Measurements from ENCODE around the gene MIR17HG.
"Not testable (repeated sequence)": the region's sequence is repeated elsewhere in the genome, so short reads cannot be mapped to it uniquely, and the experiment has no call there.

MIR17HG gene

DNA sequence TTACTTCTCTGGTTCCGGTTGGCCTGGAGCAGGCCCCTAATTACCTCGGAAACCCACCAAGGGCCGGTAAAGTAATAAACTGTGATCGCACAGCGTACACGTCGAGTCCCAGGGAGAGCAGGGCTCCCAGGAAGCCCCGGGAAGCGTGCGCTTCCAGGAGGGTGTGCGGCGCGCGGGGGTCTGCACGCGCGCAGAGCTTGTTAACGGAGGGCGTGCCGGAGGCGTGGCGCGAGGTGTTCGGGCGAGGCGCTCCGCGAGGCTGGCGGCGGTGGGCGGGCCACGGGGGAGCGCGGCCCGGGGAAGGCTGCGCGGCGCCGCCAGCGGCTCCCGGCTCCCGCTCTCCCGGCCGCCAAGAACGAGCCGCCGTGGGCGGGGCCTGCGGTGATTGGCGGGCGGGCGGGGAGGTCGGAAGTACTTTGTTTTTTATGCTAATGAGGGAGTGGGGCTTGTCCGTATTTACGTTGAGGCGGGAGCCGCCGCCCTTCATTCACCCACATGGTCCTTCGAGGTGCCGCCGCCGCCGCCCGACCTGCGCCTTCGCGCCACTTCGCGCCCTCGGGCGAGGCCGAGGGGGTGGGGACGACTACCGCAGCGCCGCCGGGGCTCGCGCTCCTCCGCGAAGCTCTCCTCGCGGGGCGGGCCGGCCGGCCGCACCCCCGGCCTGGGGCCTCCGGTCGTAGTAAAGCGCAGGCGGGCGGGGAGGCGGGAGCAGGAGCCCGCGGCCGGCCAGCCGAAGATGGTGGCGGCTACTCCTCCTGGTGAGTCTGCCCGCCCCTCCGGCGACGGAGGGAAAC lies at the start of gene MIR17HG:
Gene MIR17HG (plus strand): TSS at position 486 of the 794 bp plus-strand sequence.
- DNase-seq (ENCODE audit: low spot score): peak; percentile 95

DNA sequence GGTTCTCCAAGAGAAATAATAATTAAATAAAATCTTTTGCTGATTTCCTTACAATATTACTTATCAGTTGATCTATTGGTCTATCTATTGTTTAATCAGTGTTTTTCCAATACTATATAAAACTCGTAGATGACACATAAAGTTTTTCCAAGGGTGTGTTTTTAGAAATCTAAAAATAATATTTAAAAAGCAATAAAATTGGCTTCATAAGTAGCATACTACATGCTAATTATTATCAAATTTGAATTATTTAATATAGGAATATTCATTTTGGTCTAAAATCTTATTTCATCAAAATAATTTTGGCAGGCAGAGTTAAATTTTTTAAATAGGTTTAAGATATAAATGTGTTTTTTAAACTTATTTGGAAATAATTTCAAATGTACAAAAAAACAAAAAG lies 49.4 kb upstream of the MIR17HG start:
- no peak for DNase-seq (ENCODE audit: low spot score)

DNA sequence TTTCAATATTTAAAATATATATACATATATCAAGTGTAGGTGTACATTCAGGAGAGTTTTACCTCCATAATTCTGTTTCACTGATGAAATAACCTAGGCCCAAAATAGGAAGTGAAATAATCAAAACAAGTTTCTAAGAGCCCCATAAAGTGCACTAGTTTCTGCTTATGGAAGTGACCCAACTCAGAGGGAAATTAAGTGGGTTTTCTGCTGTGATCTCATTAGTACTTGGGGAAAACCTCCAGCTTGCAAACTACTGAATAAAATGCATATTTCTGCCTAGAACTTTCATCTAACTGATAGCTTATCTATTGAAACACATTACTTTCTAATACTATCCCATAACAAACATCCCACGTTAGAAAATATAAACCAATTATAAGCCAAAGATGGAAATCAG lies 45.4 kb upstream of the MIR17HG start:
- DNase-seq (ENCODE audit: low spot score): no peak

DNA sequence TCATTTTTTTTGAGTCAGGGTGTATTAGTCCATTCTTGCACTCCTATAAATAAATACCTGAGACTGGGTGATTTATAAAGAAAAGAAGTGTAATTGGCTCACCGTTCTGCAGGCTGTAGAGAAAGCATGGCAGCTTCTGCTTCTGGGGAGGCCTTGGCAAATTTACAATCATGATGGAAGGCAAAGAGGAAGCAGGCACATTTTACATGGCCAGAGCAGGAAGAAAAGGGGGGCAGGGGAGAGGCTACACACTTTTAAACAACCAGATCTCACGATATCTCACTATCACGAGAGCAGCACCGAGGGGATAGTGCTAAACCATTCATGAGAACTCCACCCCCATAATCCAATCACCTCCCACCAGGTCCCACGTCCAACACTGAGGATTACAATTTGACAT lies 44.5 kb upstream of the MIR17HG start:
- DNase-seq (ENCODE audit: low spot score): no peak

DNA sequence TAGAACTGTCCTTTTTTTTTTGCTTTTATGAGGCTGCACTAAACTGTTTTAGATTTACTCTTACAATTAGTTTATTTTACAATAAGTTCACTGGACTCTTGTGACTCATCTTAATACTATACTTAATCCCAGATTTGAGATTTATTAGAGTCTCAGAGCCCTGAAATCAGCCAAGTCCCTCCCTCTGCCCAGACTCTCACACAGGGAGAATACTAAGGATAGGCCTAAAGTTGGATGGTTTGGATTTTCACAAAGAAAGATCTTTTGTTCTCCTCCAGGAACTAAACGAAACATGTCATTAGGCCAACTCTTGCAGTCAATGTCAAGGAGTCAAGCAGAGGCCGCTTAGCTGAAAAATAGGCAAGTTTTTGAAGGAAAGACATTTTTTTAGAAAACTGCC lies 42.7 kb upstream of the MIR17HG start:
- no peak for DNase-seq (ENCODE audit: low spot score)

DNA sequence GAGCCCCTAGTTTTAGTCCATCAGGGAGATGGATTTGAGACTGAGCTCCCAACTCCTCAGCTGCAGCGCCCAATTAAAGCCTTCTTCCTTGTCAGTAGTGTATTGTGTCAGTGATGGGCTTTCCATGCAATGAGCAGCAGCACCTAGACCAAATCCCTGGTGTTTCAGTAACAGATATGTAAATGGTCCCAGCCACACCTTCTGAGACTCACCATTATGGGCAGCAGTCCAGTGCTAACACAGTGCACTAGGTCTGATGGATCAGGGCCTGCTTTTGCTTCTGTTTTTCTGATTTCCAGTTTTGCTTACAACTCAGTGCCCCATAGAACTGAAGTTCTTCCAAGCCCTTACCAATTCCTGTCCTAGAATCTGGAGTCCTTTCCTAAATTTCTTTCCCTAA lies 41.8 kb upstream of the MIR17HG start:
- no peak for DNase-seq (ENCODE audit: low spot score)

DNA sequence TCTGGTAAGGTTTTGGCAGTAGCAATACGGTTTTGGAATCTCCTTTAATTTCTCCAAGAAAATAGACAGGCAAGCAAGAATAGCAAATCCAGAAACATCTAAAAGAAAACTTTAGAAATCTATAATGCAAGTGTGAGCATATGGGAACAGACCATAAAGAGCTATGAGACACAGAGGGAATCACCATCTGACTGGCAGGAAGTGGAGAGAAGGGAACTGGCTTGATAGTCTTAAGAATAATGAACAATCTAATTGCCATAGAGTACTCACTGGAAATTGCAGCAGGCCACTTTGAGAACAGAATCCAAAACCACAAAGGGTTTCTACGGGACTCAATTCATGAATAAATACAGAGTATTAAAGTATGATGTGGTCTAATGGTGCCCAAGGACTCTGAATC lies 39.6 kb upstream of the MIR17HG start:
- DNase-seq (ENCODE audit: low spot score): no peak

DNA sequence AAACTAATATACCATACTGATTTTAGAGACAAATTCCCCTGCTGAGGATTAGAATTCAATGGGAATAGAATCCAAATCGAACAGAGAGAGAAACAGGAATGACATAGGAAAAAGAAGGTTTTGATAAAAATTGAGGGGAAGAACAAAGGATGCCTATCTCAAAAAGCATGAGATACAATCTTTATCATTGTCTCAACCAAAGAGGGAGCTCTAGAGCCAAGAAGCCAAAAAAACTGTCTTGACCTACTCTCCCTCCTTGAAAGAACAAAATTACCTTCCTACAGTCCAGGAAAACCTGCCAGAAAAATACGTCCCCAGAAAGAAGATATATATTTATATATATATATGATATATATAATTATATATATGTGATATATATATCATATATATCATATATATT lies 39.2 kb upstream of the MIR17HG start:
- no peak for DNase-seq (ENCODE audit: low spot score)

DNA sequence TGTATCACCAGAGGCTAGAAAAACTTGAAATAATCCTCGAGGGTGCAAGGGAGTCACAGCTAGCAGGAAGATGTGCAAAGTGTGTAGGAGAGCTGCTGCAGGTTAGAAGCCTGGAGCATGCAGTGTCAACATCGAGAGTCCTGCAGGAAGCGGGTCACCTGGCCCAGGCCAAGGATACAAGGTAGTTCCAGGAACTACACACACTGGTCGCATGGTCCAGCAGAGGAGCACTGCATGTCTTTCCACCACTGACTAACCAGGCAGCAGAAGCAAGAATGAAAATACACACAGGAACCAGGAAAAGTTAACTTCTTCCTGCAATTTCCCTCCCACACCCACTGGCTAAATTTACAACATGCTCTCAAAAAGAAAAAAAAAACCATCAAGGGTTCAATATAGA lies 36.0 kb upstream of the MIR17HG start:
- DNase-seq (ENCODE audit: low spot score): no peak

DNA sequence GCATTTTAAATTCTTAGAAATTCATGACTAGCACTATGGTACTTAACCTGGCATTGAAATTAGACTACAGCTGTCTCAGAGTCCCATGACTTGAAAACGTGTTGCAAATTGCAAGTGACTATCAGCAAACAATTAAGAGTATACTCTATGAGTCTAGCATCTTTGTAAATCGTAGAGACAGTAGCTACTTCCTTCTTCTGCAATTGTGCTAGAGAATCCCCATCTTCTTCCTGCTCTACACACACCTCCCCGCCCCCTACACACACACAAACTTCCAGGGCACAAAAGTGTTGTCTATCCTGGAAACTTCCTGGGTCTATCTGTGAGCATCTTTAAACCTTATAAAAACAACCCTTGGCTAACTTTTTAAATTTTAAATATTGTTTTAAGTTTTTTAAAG lies 35.2 kb upstream of the MIR17HG start:
- DNase-seq (ENCODE audit: low spot score): no peak

DNA sequence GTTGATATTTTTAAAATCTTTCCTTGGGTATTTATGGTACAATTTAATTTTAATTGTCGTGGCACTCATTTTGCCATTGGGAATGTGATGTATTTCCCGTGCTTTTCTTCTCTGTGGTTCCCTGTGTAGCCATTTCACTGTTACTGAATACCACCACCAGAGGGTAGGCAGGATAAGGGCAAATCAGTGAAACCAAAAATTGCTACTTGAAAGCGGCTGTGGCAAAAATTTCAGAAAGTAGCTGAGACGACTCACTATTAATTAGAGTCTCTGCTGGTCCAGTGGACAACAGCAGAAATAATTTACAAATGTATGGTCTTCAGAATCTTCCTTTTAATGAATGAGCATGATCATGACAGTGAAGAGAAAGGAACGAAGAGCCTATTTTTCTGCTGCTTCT lies 34.4 kb upstream of the MIR17HG start:
- DNase-seq (ENCODE audit: low spot score): peak; percentile 16

DNA sequence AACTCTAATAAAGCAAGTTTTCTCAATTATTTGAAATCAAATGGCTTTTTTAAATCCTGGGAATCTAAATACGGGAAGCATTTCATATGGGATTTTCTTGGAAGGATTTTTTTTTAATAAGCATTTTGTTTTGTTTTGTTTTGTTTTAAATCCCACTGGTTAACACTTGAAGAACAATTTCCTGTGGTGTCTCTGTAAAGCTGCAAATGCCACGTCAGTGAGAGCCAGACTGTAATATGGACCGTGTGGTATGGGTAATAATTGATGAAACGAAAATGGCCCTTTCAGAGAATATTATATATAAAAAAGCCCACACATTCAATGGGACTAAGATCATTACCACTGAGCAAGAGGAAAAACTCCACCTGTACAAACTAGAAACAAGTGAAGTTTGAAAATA lies 33.9 kb upstream of the MIR17HG start:
- no peak for DNase-seq (ENCODE audit: low spot score)

DNA sequence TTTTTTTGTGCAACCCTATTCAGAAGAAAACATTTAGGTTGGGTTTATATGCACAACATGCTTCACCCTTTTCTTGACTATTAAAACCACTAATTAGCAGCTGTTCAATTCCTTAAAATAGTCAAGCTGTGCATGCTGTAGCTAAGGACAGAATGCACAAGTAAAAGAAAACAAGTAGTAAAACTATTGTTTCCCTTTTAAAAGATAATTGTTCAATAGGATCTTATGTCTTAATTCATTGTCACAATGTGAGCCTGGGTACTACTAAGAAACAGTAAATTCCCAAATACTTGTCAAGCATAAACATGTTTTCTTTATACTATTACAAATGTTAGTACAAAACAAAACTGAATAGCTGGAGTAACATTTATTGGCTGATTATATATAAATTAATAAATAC lies 32.6 kb upstream of the MIR17HG start:
- DNase-seq (ENCODE audit: low spot score): no peak

DNA sequence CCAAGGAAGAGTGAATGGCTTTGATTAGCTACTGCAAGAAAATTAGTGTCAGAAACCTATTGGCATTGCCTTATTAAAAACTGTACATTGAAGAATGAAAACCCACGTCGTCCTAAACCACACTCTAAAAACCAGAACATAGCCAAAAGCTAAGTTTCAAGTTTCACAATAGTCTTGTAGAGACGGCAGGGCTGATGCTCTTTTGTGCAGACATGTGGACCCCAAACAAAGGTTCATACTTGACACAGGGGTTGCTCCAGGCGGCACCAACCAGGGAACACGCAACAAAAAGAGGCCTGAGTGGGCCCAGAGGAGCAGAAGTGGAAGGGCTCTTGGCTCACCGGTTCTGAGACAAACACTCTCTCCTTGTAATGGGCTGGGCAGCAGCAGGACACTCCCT lies 28.6 kb upstream of the MIR17HG start:
- DNase-seq (ENCODE audit: low spot score): no peak

DNA sequence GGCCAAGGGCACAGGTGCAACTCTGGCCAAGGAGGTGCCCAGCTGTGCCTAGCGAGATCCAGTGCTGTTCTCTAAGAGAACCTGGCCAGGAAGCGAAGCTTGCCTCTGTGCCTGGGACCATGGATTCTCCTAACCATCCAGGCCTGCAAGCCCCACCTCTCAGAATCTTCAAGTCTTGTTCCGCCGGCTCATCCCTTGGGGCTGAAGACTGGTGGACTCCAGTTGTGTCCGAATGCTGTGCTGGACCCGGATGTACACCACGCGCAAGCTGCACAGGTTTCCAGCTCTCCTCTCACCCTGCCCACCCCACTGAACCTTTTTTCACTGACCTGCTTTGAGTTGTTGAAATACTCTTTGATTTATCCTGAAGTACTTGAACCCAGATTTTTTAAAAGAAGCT lies 27.5 kb upstream of the MIR17HG start:
- DNase-seq (ENCODE audit: low spot score): no peak

DNA sequence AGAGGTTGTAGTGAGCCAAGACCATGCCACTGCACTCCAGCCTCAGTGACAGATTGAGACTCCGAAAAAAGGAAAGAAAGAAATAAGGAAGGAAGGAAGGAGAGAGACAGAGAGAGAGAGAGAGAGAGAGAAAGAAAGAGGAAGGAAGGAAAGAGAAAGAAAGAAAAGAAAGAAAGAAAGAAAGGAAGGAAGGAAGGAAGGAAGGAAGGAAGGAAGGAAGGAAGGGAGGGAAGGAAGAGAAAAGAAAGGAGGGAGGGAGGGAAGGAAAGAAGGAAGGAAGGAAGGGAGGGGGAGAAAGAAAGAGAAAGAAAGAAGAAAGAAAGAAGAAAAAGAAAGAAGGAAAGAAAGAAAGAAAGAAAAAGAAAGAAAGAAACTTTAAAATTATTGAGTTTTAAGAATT lies 26.5 kb upstream of the MIR17HG start:
- not testable (repeated sequence) for DNase-seq (ENCODE audit: low spot score)

DNA sequence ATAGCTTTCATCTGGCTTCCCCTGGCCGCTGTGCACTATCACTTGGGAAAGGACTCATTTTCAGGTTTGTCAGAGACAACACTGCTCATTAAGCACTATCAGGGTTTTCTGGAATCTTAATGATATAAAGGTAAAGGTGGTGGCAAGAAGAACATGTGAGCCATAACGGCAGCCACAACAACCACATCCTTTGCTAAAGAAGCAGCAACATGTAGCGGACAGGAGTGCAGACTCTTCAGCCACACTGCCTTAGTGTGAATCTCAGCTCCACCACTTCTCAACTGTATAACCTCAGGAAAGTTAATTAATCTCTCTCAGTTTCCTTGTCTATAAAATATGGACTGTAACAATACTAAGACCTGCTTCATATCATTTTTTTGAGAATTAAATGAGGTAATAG lies 24.1 kb upstream of the MIR17HG start:
- no peak for DNase-seq (ENCODE audit: low spot score)

DNA sequence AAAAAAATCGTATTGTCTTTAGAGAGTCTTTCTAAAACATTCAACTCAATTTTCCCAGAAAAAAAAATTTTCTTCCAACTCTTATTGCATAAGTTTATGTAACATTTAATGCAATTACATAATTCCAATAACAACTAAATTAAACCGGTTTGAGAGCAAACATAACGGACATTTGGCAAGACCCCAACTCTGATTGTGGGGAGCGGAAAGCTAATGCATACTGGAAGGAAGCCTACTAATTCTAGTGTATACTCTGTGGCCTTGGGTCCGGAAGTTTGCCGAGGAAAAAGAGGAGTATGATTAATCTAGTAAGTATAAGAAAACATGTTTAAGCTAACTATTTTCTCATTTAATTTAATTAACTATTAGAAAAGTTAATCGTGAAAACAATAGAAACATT lies 21.3 kb upstream of the MIR17HG start:
- DNase-seq (ENCODE audit: low spot score): no peak

DNA sequence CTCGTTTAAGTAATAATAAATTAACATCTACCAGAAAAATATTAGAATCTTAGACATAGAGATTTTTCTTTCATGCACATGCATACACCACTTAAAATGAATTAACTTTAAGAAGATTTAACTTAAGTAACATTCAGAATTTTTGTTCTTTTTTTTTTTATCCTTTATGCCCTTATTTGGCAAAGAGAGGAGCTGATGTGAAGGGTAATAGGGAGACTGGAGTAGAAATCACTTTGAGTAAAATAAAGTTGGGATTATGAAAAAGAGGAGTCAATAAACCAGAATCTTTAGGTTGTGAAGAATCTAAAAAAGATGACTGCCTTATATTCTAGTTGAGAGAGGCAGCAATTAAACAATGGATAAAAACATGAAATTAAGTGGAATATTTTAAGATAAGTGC lies 18.8 kb upstream of the MIR17HG start:
- no peak for DNase-seq (ENCODE audit: low spot score)

DNA sequence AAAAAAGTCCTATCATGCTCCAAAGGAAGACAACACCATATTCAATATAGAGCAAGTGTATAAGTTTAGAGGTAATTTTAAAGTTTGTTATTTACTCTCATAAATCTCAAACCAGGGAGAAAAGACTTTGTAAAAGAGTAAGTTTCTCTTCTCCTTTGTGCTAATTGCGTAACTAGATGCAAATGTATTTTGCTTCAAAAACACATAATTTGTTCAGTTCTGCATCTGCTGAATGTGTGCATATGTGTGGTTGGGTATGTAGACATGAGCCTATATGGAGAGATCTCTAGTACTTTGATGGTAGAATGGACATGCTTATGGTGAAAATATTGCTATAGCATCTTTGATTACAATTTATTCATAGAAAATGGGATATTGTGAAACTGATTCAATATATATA lies 17.8 kb upstream of the MIR17HG start:
- no peak for DNase-seq (ENCODE audit: low spot score)

DNA sequence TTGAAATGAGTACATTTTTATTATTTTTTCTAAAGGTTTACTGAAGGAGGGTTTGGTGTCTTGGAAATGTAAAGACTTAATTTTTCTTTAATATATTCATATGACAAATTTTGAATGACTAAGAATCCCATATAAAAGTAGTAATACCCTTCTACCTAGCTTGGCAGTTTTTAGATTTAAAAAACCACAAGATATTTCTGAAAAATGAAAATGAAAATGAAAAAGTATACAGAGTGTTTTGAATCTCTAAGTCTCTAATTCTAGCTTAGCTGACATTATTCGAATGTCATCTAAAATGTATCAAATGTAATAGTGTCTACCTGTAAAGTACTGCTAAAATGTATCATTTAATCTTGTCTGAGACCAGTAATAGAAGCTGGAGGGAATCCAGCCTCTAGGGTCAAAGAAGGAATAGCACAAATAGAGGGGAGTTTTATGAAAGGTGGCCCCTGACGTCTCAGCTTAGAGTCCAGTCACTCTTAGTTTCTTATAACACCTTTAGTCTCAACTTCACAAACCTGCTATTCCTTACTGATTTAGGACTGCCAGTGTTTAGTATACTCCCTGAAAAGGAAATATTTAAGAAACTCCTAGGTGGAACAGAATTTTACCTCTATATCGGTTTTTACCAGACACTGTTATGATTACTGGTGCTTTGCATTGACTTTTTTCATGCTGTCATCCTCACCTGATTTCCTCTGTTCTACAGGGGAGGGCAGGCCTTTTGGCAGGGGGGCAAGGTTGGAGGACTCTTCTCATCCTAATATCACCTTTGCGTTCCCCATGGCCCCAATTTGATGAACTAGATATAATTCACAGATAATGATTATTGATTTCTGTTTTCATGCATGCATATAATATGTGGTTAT lies 16.2 kb upstream of the MIR17HG start:
- DNase-seq (ENCODE audit: low spot score): no peak

DNA sequence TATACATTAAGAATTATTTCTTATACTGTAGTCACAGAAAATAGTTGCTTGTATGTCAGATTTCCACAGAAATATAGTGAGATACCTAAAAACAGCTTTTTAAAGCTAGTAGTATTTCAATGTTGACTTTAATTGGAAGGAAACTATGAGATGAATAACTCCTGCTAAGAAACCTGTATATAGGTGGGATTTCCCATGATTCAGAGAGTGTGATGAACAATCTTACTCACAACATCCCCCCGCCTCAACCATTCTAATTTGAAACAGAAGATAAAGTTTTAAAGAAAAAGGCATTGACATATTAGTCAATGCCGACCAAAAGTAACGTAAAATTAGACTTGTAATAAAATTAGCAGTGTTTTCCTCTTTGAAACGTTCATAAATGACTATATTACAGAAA lies 1.4 kb upstream of the MIR17HG start:
- no peak for DNase-seq (ENCODE audit: low spot score)

DNA sequence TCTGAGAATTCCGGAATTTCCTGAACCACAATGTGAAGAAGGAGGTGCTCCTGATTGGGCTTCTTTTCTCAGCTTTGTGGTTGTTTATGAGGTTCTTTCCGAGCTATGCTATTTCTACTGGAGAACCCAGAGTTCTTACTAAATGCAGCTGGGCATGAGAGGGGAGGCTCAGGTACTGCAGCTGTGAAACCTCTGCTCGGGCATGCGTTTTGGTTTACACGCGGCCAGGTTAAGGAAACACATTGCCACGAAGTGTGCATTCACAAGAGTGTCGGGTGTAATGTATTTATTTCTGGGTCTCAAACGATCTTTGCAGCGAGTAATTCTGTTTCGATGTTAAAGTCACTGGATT lies 661 bp upstream of the MIR17HG start:
- DNase-seq (ENCODE audit: low spot score): peak; percentile 75
